MCF 10A (cell line): ENCODE results near the gene DDX47. TPM values are rescaled to one million over a fixed set of nuclear protein-coding genes. Genes with fewer than 3 reads are reported as not detected.
"Not testable (repeated sequence)": the region's sequence is repeated elsewhere in the genome, so short reads cannot be mapped to it uniquely, and the experiment has no call there.

Source experiments
- BruUV-seq: library from RNA; stranded (reverse); fragments of 400-500 nt; replicated peaks from 2 replicates; lab custom pipeline; 2021; lab: Mats Ljungman, UMichigan
- CTCF ChIA-PET: fragments of 300-600 bp; sonication (Branson Sonifier 250); formaldehyde crosslinking; extraction: SDS; loops from one replicate; lab custom pipeline; 2021; ENCODE audit warnings: antibody characterized with exemption, inconsistent platforms; lab: Yijun Ruan, JAX
- POLR2A ChIA-PET: fragments of 300-600, 350-650 bp; sonication (Branson Sonifier 250); formaldehyde crosslinking; extraction: SDS; loops from one replicate; lab custom pipeline; 2020; ENCODE audit warnings: antibody characterized with exemption, inconsistent platforms; lab: Yijun Ruan, JAX
- DNase-seq: peaks from one replicate; pipeline ENCODE4 v3.0.0-alpha.2; 2018; ENCODE audit not compliant: unreplicated experiment
- H3K27ac Mint-ChIP-seq: one replicate; pipeline ENCODE4 v1.8.0; 2022; ENCODE audit warnings: mild to moderate bottlenecking, low read depth, mixed read lengths; ENCODE audit not compliant: unreplicated experiment
- H3K27me3 Mint-ChIP-seq: one replicate; pipeline ENCODE4 v1.8.0; 2022; ENCODE audit warnings: mixed read lengths; ENCODE audit not compliant: insufficient read depth, unreplicated experiment
- H3K36me3 Mint-ChIP-seq: one replicate; pipeline ENCODE4 v1.8.0; 2022; ENCODE audit warnings: mild to moderate bottlenecking, moderate library complexity, mixed read lengths; ENCODE audit not compliant: insufficient read depth, unreplicated experiment
- H3K4me1 Mint-ChIP-seq: one replicate; pipeline ENCODE4 v1.8.0; 2022; ENCODE audit warnings: mixed read lengths; ENCODE audit not compliant: insufficient read depth, unreplicated experiment
- H3K4me3 Mint-ChIP-seq: one replicate; pipeline ENCODE4 v1.8.0; 2022; ENCODE audit warnings: mild to moderate bottlenecking, moderate library complexity, mixed read lengths; ENCODE audit not compliant: unreplicated experiment
- H3K9me3 Mint-ChIP-seq: one replicate; pipeline ENCODE4 v1.8.0; 2022; ENCODE audit warnings: mixed read lengths; ENCODE audit not compliant: unreplicated experiment
- CTCF ChIP-seq: fragments of 200-600 bp; IDR thresholded peaks from one replicate; pipeline ENCODE4 v1.8.0; 2022; ENCODE audit warnings: antibody characterized with exemption, mild to moderate bottlenecking; ENCODE audit not compliant: unreplicated experiment
- intact Hi-C: fragments of 100-400 bp; cut with micrococcal nuclease; formaldehyde crosslinking; loops from 2 replicates; pipeline ENCODE4 v1.14.1; 2022
- microRNA-seq: library from miRNA; unstranded; fragments of <30 nt; microRNA quantifications from one replicate; pipeline ENCODE4 v1.2.0, GENCODE V29; 2022
- total RNA-seq: library from RNA; stranded (reverse); gene quantifications from 2 replicates; pipeline ENCODE4 v1.2.3, GENCODE V29; 2022

The DDX47 gene
- total RNA-seq, 1 experiment from 2014 or later, result 47.7 TPM

- ChIA-PET POLR2A (interaction anchor here (0.7 to 2.8 kb wide), 6 partner anchors 10 to 59 kb away, joined by 3 to 20 read pairs (median 6); partner anchors contain the start of gene GPRC5A), CTCF (interaction anchor here (0.7 to 1.0 kb wide), 5 partner anchors 11 to 496 kb away, joined by 3 read pairs; partner anchors contain the start of gene GPRC5A)
- Mint-ChIP-seq H3K4me3 (no peak overlapping the region), H3K27ac (no peak overlapping the region), H3K36me3 (no peaks in the 10 kb centered on the region), H3K27me3 (no peaks in the 10 kb centered on the region), H3K9me3 (peaks cover 5% of the 10 kb centered on the region), H3K4me1 (peaks cover 37% of the 10 kb centered on the region)
- TF ChIP-seq CTCF, result no peak
- intact Hi-C loops, result no loop called here
- no peak for DNase-seq
- BruUV-seq, result no TSS peak
These were observed 60.9 kb downstream of the DDX47 start for GRCh38 chr12:12874029-12874428.

- intact Hi-C loops, H3K27ac Mint-ChIP-seq, H3K4me3 Mint-ChIP-seq, DNase-seq, H3K9me3 Mint-ChIP-seq, H3K36me3 Mint-ChIP-seq, POLR2A ChIA-PET, H3K27me3 Mint-ChIP-seq, CTCF ChIA-PET, BruUV-seq: not testable (repeated sequence)
- peaks cover 37% of the 10 kb centered on the region for H3K4me1 Mint-ChIP-seq
These were observed 62.2 kb downstream of the DDX47 start for GRCh38 chr12:12875301-12875700.

DNA sequence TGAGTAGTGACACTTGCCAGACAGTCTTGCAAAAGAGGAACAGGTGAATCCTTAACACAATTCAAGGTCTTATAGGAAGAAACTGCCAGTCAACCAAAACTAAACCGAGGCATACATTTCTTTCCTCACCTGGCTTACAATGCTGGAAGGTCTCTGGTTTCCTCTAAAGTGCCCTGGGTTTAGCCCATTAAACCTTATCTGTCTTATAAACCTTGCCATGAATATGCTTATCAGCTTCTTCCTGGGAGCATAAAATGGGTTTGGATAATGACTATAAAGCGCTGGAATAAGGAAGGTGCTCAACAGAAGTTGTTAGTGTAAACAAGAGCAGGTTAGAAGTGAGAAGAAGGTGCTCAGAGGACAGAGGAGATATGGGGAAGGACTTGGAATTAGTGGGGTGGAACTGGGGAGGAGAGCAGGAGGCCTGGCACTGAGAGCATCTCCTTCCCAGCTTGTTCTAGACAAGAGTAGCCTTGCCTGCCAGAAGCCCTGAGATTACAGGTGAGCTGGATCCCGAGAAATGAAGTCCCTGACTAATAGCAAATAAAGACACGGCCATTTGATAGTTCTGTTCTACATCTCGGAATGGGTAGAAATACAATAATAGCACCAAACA is 64.1 kb downstream of the DDX47 start:
- no TSS peak for BruUV-seq
- no peaks in the 10 kb centered on the region for H3K9me3 Mint-ChIP-seq
- intact Hi-C loops, result no loop called here
- CTCF ChIA-PET, result interaction anchor here (0.6 to 1.9 kb wide), 10 partner anchors 11 to 357 kb away, joined by 3 to 16 read pairs (median 4); partner anchors contain the start of genes DDX47 and GPRC5A
- POLR2A ChIA-PET, result interaction anchor here (0.6 to 2.6 kb wide), 13 partner anchors 8 to 334 kb away, joined by 3 to 25 read pairs (median 4); partner anchors contain the start of gene GPRC5A
- H3K36me3 Mint-ChIP-seq, result no peaks in the 10 kb centered on the region
- no peak overlapping the region for H3K27ac Mint-ChIP-seq
- no peak for DNase-seq
- H3K4me3 Mint-ChIP-seq, result no peak overlapping the region
- H3K27me3 Mint-ChIP-seq, result no peaks in the 10 kb centered on the region
- TF ChIP-seq CTCF, result no peak
- H3K4me1 Mint-ChIP-seq, result peaks cover 34% of the 10 kb centered on the region

GRCh38 chr12:12877781-12878455 is 64.8 kb downstream of the DDX47 start:
- Mint-ChIP-seq H3K27me3 (no peaks in the 10 kb centered on the region), H3K4me1 (peaks cover 34% of the 10 kb centered on the region), H3K27ac (no peak overlapping the region), H3K4me3 (no peak overlapping the region), H3K36me3 (no peaks in the 10 kb centered on the region), H3K9me3 (no peaks in the 10 kb centered on the region)
- no TSS peak for BruUV-seq
- intact Hi-C loops, result no loop called here
- TF ChIP-seq CTCF, result no peak
- ChIA-PET CTCF (interaction anchor here (0.6 to 1.9 kb wide), 12 partner anchors 11 to 356 kb away, joined by 3 to 16 read pairs (median 4); partner anchors contain the start of genes DDX47 and GPRC5A), POLR2A (interaction anchor here (0.6 to 2.6 kb wide), 17 partner anchors 9 to 334 kb away, joined by 3 to 25 read pairs (median 3); partner anchors contain the start of gene GPRC5A)
- DNase-seq, result no peak

Small RNAs within 50 kb of the gene (microRNA-seq; reads per million reads assigned to microRNA genes)
- gene MIR613, result not detected

Other genes starting within 250 kb of the DDX47 start
- 17.4 and 22.5 TPM in 2 replicates for gene CREBL2, start 201.5 kb upstream of the DDX47 start, total RNA-seq
- 0.93 TPM in 1 of 2 replicates, not detected in the other for gene GPR19, start 117.2 kb upstream of the DDX47 start, total RNA-seq
- 33.9 and 41.6 TPM in 2 replicates for gene CDKN1B, start 96.0 kb upstream of the DDX47 start, total RNA-seq
- 8.0 and 8.2 TPM in 2 replicates for gene APOLD1, start 27.7 kb upstream of the DDX47 start, total RNA-seq
- 24.1 and 42.1 TPM in 2 replicates for gene GPRC5A, start 78.2 kb downstream of the DDX47 start, total RNA-seq
- gene GPRC5D, start 138.8 kb downstream of the DDX47 start, total RNA-seq, result not detected in 2 replicates
- 30.8 and 31.2 TPM in 2 replicates for gene HEBP1, start 186.9 kb downstream of the DDX47 start, total RNA-seq
- gene FAM234B, start 231.0 kb downstream of the DDX47 start, total RNA-seq, result 5.4 and 5.7 TPM in 2 replicates